Endothelial cell of umbilical vein (primary cell): ENCODE measurements around the gene LMAN2. TPM values are rescaled to one million over a fixed set of nuclear protein-coding genes. Genes with fewer than 3 reads are reported as not detected.

Source experiments
- BruUV-seq: library from RNA; stranded (reverse); fragments of 400-500 nt; replicated peaks from 2 replicates; lab custom pipeline; 2021; lab: Mats Ljungman, UMichigan
- CTCF ChIA-PET: fragments of 300-600, 350-600 bp; sonication (Branson Sonifier 250); formaldehyde crosslinking; loops from one replicate; lab custom pipeline; 2021; ENCODE audit warnings: antibody characterized with exemption, inconsistent platforms; lab: Charles Lee
- POLR2A ChIA-PET: fragments of 300-600, 350-600 bp; sonication (Branson Sonifier 250); formaldehyde crosslinking; loops from one replicate; lab custom pipeline; 2021; ENCODE audit warnings: antibody characterized with exemption, inconsistent platforms; lab: Charles Lee
- DNase-seq: peaks from one replicate; pipeline ENCODE4 v3.0.0-alpha.2; 2011; ENCODE audit warnings: low read depth, low spot score
- FAIRE-seq: peaks from 2 replicates; lab custom pipeline; 2011; peaks lifted over from hg19 to GRCh38; lab: Jason Lieb, UNC
- H2AFZ ChIP-seq: 2 replicates; pipeline ENCODE4 v1.6.0; 2012; ENCODE audit warnings: low read depth, low read length, control low read depth, inconsistent platforms
- H3K27ac ChIP-seq: 2 replicates; pipeline ENCODE4 v1.5.1; 2011; ENCODE audit warnings: low read depth, mild to moderate bottlenecking, control low read depth, low read length, moderate library complexity; ENCODE audit not compliant: insufficient read depth
- H3K27me3 ChIP-seq, 2 experiments: 2 replicates each; pipeline versions ENCODE4 v1.6.0 to v1.6.1; 2011; ENCODE audit warnings: low read length in 2 of 2, mixed read lengths in 1 of 2; ENCODE audit not compliant: control insufficient read depth in 2 of 2, insufficient read depth in 2 of 2
- H3K36me3 ChIP-seq, 2 experiments: 2 replicates in 1 of 2; 3 replicates in 1 of 2; pipeline ENCODE4 v1.5.1; 2011; ENCODE audit warnings: low read length in 2 of 2, mild to moderate bottlenecking in 1 of 2, moderate library complexity in 1 of 2; ENCODE audit not compliant: control insufficient read depth in 2 of 2, insufficient read depth in 2 of 2; ENCODE audit errors: extremely low read depth in 1 of 2
- H3K4me1 ChIP-seq: 3 replicates; pipeline ENCODE4 v1.5.1; 2011; ENCODE audit warnings: mild to moderate bottlenecking, low read length; ENCODE audit not compliant: control insufficient read depth, insufficient read depth; ENCODE audit errors: extremely low read depth
- H3K4me2 ChIP-seq: 2 replicates; pipeline ENCODE4 v1.6.1; 2011; ENCODE audit warnings: low read length, control low read depth, mixed read lengths; ENCODE audit not compliant: insufficient read depth
- H3K4me3 ChIP-seq, 3 experiments: fragments of 200-600 bp in 1 of 3; sonication (generic), shearing (Covaris generic) in 1 of 3; replicated peaks in 1 of 3; 2 replicates each; pipeline ENCODE4 v1.5.1; 2011 to 2016; ENCODE audit warnings: control low read depth in 3 of 3, low read length in 3 of 3, mild to moderate bottlenecking in 2 of 3, inconsistent platforms in 1 of 3, low read depth in 1 of 3, moderate library complexity in 1 of 3; ENCODE audit not compliant: insufficient read depth in 1 of 3
- H3K79me2 ChIP-seq: 2 replicates; pipeline ENCODE4 v1.6.0; 2012; ENCODE audit warnings: low read length, inconsistent platforms; ENCODE audit not compliant: control insufficient read depth, insufficient read depth
- H3K9ac ChIP-seq: replicated peaks from 2 replicates; pipeline ENCODE3; 2011; ENCODE audit warnings: low read length, control low read depth; ENCODE audit not compliant: insufficient read depth; ENCODE audit errors: extremely low read depth
- H3K9me1 ChIP-seq: replicated peaks from 3 replicates; pipeline ENCODE4 v1.6.0; 2011; ENCODE audit warnings: mild to moderate bottlenecking, low read length; ENCODE audit not compliant: control insufficient read depth, insufficient read depth; ENCODE audit errors: extremely low read depth
- H3K9me3 ChIP-seq: replicated peaks from 2 replicates; pipeline ENCODE4 v1.5.1; 2012; ENCODE audit warnings: low read length, inconsistent platforms; ENCODE audit not compliant: control insufficient read depth, insufficient read depth
- H4K20me1 ChIP-seq: replicated peaks from 2 replicates; pipeline ENCODE3; 2011; ENCODE audit warnings: mild to moderate bottlenecking, low read length; ENCODE audit not compliant: control insufficient read depth, insufficient read depth; ENCODE audit errors: extremely low read depth
- EZH2 ChIP-seq: IDR thresholded peaks from 2 replicates; pipeline ENCODE4 v1.6.1; 2012; ENCODE audit warnings: borderline replicate concordance, low read depth, mild to moderate bottlenecking, moderate library complexity, low read length, inconsistent platforms; ENCODE audit not compliant: severe bottlenecking
- FOS ChIP-seq: IDR thresholded peaks from 2 replicates; pipeline ENCODE4 v1.6.1; 2011; ENCODE audit warnings: mild to moderate bottlenecking, low read length, moderate library complexity, borderline replicate concordance; ENCODE audit not compliant: insufficient read depth
- GATA2 ChIP-seq: IDR thresholded peaks from 2 replicates; pipeline ENCODE4 v1.7.0; 2011; ENCODE audit warnings: low read depth, mild to moderate bottlenecking, moderate library complexity, mixed read lengths, low read length; ENCODE audit not compliant: insufficient read length, insufficient read depth
- JUN ChIP-seq: IDR thresholded peaks from 2 replicates; pipeline ENCODE4 v1.6.1; 2011; ENCODE audit warnings: borderline replicate concordance, low read depth; ENCODE audit not compliant: insufficient read length, insufficient read depth
- MAX ChIP-seq: IDR thresholded peaks from 2 replicates; pipeline ENCODE4 v1.6.1; 2011; ENCODE audit not compliant: insufficient read depth, insufficient read length
- MYC ChIP-seq: IDR thresholded peaks from one replicate; pipeline ENCODE4 v1.6.1; 2011; ENCODE audit warnings: mild to moderate bottlenecking, low read depth, low read length
- POLR2A ChIP-seq: IDR thresholded peaks from 2 replicates; pipeline ENCODE4 v1.6.1; 2012; ENCODE audit warnings: low read depth, mild to moderate bottlenecking, control low read depth, low read length
- POLR2AphosphoS5 ChIP-seq: IDR thresholded peaks from 2 replicates; pipeline ENCODE4 v1.6.1; 2012; ENCODE audit warnings: low read depth, mild to moderate bottlenecking, control low read depth, low read length, moderate library complexity; ENCODE audit not compliant: insufficient read depth
- dilution Hi-C: fragments of 300-500 bp; cut with MboI; formaldehyde crosslinking; loops from one replicate; pipeline ENCODE4 v1.15.0; 2019; ENCODE audit warnings: low sequenced_read_pairs; ENCODE audit not compliant: extremely low pct_ligation_motif_present
- intact Hi-C: fragments of 100-400 bp; cut with micrococcal nuclease; formaldehyde crosslinking; loops from one replicate; pipeline ENCODE4 v1.10.0; 2022
- polyA plus RNA-seq, 4 experiments: library from polyadenylated mRNA; depleted of rRNA in 3 of 4; stranded (reverse) in 3 of 4; unstranded in 1 of 4; fragments of >200 nt; gene quantifications; 2 replicates each; pipeline versions ENCODE4 v1.2.1 to v1.2.3, GENCODE V29; 2011 to 2012; ENCODE audit warnings: missing spikeins in 1 of 4
- total RNA-seq: library from RNA; stranded (reverse); gene quantifications from 2 replicates; pipeline ENCODE4 v1.2.3, GENCODE V29; 2021
- TF ChIP-seq, protein P1 (sequence below), 2 donors: IDR thresholded peaks; 1 replicate in 1 of 2; 2 replicates in 1 of 2; pipeline ENCODE4 v1.5.1; 2011; ENCODE audit warnings: low read length in 2 of 2, mild to moderate bottlenecking in 2 of 2, moderate library complexity in 2 of 2, control low read depth in 1 of 2, inconsistent platforms in 1 of 2, low read depth in 1 of 2; ENCODE audit not compliant: insufficient read depth in 1 of 2; ENCODE audit errors: extremely low read depth in 1 of 2

The LMAN2 gene
- total and polyA plus RNA-seq, 2 donors (not counting 3 experiments of a cell fraction or from before 2014, with no cell fraction given) = 151 to 370 TPM

DNA sequence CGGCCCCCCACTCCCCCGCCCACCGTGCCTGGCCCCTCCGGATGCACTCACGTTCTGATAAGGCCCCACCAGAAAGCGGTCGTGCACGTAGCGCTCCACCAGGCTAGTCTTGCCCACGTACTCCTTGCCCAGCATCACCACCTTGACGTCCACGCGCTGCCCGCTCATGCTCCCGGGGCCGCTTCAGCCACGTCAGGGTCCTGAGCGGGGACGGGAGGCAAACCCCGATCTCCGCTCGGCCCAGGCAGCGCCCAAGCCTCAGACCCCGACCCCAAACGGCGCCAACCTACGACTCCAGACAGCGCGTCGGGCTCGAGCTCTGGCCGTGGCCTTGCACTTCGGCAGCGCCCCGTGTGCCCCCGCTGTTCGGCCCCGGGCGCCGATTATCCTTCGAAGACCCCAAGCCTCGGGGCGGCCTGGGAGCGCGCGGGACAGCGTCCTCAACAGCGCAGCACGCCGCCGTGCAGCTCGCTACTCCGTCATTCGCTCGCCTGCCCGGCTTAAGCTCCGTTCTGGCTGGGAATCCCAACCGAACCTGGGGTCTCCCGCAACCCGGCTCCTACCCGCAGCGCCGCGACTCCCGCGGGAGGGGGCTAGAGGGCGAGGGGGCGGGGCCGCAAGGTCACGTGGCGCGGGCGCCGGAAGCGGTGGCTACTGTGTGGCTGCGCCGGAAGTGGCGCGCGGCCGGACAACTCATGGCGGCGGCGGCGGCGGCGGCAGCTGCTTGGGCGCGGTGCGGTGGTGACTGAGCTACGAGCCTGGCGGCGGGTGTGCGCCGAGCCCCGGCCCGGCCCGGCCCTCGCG is 48.1 kb downstream of the LMAN2 start, which contains the start of the genes PRELID1 and RAB24:
Gene PRELID1 (plus strand): TSS at position 679 of the 804 bp plus-strand sequence. CDS start 187 bp downstream, outside the sequence.
Gene RAB24 (minus strand): TSS at position 599 of the 804 bp plus-strand sequence. CDS start 431 bp downstream, at position 168.
- Histone ChIP-seq H3K4me1 (peaks cover 35% of the 10 kb centered on the region), H3K27me3 (no peaks in the 10 kb centered on the region), H3K9ac (peak within 1 kb of the TSS; percentile 85), H3K4me3 (peak within 1 kb of the TSS; percentile 58 to 87 (median 80)), H3K9me1 (no peaks in the 10 kb centered on the region), H4K20me1 (no peaks in the 10 kb centered on the region), H3K36me3 (peaks cover 0 to 19% of the 10 kb centered on the region in 2 experiments), H3K79me2 (peaks cover 36% of the 10 kb centered on the region), H3K9me3 (no peaks in the 10 kb centered on the region), H3K4me2 (peak within 1 kb of the TSS; percentile 76), H2AFZ (peak within 1 kb of the TSS; percentile 65), H3K27ac (peak within 1 kb of the TSS; percentile 65)
- TF ChIP-seq FOS (no peak), JUN (no peak), EZH2 (no peak), MAX (peak; percentile 86), POLR2AphosphoS5 (peak; percentile 80), POLR2A (peak; percentile 45), GATA2 (no peak), MYC (no peak)
- TF ChIP-seq, protein P1, sequence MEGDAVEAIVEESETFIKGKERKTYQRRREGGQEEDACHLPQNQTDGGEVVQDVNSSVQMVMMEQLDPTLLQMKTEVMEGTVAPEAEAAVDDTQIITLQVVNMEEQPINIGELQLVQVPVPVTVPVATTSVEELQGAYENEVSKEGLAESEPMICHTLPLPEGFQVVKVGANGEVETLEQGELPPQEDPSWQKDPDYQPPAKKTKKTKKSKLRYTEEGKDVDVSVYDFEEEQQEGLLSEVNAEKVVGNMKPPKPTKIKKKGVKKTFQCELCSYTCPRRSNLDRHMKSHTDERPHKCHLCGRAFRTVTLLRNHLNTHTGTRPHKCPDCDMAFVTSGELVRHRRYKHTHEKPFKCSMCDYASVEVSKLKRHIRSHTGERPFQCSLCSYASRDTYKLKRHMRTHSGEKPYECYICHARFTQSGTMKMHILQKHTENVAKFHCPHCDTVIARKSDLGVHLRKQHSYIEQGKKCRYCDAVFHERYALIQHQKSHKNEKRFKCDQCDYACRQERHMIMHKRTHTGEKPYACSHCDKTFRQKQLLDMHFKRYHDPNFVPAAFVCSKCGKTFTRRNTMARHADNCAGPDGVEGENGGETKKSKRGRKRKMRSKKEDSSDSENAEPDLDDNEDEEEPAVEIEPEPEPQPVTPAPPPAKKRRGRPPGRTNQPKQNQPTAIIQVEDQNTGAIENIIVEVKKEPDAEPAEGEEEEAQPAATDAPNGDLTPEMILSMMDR (IDR thresholded peaks at IDR 0.05; ENCODE audit: extremely low read depth in 1 of 2, insufficient read depth in 1 of 2, low read depth in 1 of 2, low read length in 2 of 2) = peak in 1 of 2 donors; percentile 49
- peak; percentile 72 for FAIRE-seq
- CTCF ChIA-PET = interaction anchor here (0.7 to 2.2 kb wide), 3 partner anchors 26 to 191 kb away, joined by 3 to 7 read pairs (median 4); no protein-coding TSS in a partner anchor
- dilution Hi-C loops (no loop called here), intact Hi-C loops (loop anchor here (1.0 to 5.0 kb wide), 2 partner anchors 9 to 171 kb away; partner anchors contain the start of gene NSD1)
- POLR2A ChIA-PET = no interaction called here
- no TSS peak for BruUV-seq
- peak; percentile 84 for DNase-seq
